Cardiac muscle cell (in vitro differentiated cells and primary cell): Measurements from ENCODE around the gene RIMOC1. TPM values are rescaled to one million over a fixed set of nuclear protein-coding genes. Genes with fewer than 3 reads are reported as not detected.

Source experiments
- DNase-seq, 2 donors: peaks; one replicate each; pipeline versions ENCODE4 v3.0.0 to v3.0.0-alpha.2; 2010 to 2017; ENCODE audit warnings: low read depth in 1 of 2, low spot score in 1 of 2
- H3K27ac ChIP-seq: fragments of 200-600 bp; sonication (generic); 2 replicates; pipeline ENCODE4 v1.5.1; 2016
- H3K27me3 ChIP-seq: fragments of 200-600 bp; sonication (generic); 2 replicates; pipeline ENCODE4 v1.6.0; 2016; ENCODE audit warnings: control low read depth
- H3K36me3 ChIP-seq: fragments of 200-600 bp; sonication (generic); 2 replicates; pipeline ENCODE4 v1.5.1; 2016; ENCODE audit warnings: control low read depth
- H3K4me1 ChIP-seq: fragments of 200-600 bp; sonication (generic); 2 replicates; pipeline ENCODE4 v1.8.1; 2017; ENCODE audit warnings: low read depth, mild to moderate bottlenecking, mixed run types
- H3K4me3 ChIP-seq: fragments of 200-600 bp; sonication (generic); 2 replicates; pipeline ENCODE4 v1.5.1; 2016; ENCODE audit warnings: mild to moderate bottlenecking
- H3K9me3 ChIP-seq: fragments of 200-600 bp; sonication (generic); 2 replicates; pipeline ENCODE4 v1.5.1; 2017; ENCODE audit warnings: low read depth, mild to moderate bottlenecking, control low read depth
- CTCF ChIP-seq: IDR thresholded peaks from 2 replicates; pipeline ENCODE4 v1.5.1; 2012; ENCODE audit warnings: low read depth, mild to moderate bottlenecking, low read length
- polyA plus RNA-seq: library from polyadenylated mRNA; unstranded; fragments of >200 nt; fragmentation: Nextera tagmentation; extraction: Ambion mirVana; gene quantifications from 2 replicates; pipeline ENCODE4 v1.2.1, GENCODE V29; 2016
- total RNA-seq: library from RNA; depleted of rRNA; stranded (reverse); fragments of >200 nt; gene quantifications from 2 replicates; pipeline ENCODE4 v1.2.3, GENCODE V29; 2016

The RIMOC1 gene
- total and polyA plus RNA-seq, 2 experiments from 2014 or later: 12.0 to 13.4 TPM

GRCh38 chr5:41875121-41875520 is 29.0 kb upstream of the RIMOC1 start:
- Histone ChIP-seq H3K36me3 (no peaks in the 10 kb centered on the region), H3K27me3 (no peaks in the 10 kb centered on the region), H3K9me3 (no peaks in the 10 kb centered on the region), H3K4me3 (no peak overlapping the region), H3K4me1 (no peaks in the 10 kb centered on the region), H3K27ac (no peak overlapping the region)
- no peak for TF ChIP-seq CTCF
- no peak for DNase-seq

- H3K27me3 ChIP-seq: no peaks in the 10 kb centered on the region
- H3K9me3 ChIP-seq: no peaks in the 10 kb centered on the region
- H3K4me1 ChIP-seq: no peaks in the 10 kb centered on the region
- no peak overlapping the region for H3K4me3 ChIP-seq
- no peak overlapping the region for H3K27ac ChIP-seq
- no peak for TF ChIP-seq CTCF
- no peaks in the 10 kb centered on the region for H3K36me3 ChIP-seq
- no peak for DNase-seq
Measured at GRCh38 chr5:41876678-41877077, 27.5 kb upstream of the RIMOC1 start.

- no peaks in the 10 kb centered on the region for H3K36me3 ChIP-seq
- H3K9me3 ChIP-seq: no peaks in the 10 kb centered on the region
- H3K4me1 ChIP-seq: no peaks in the 10 kb centered on the region
- no peak for DNase-seq
- H3K4me3 ChIP-seq: no peak overlapping the region
- TF ChIP-seq CTCF: no peak
- H3K27ac ChIP-seq: no peak overlapping the region
- H3K27me3 ChIP-seq: no peaks in the 10 kb centered on the region
Measured at GRCh38 chr5:41877408-41877807, 26.7 kb upstream of the RIMOC1 start.

- H3K4me3 ChIP-seq: no peak overlapping the region
- H3K27ac ChIP-seq: no peak overlapping the region
- H3K9me3 ChIP-seq: no peaks in the 10 kb centered on the region
- no peaks in the 10 kb centered on the region for H3K27me3 ChIP-seq
- no peak for DNase-seq
- no peak for TF ChIP-seq CTCF
- H3K4me1 ChIP-seq: no peaks in the 10 kb centered on the region
- H3K36me3 ChIP-seq: no peaks in the 10 kb centered on the region
Measured at GRCh38 chr5:41878173-41878572, 26.0 kb upstream of the RIMOC1 start.

- no peak for DNase-seq
- TF ChIP-seq CTCF: no peak
Measured at GRCh38 chr5:41878643-41879478, 25.3 kb upstream of the RIMOC1 start.

More at GRCh38 chr5:41878643-41879478, 25.3 kb upstream of the RIMOC1 start:
- no peaks in the 10 kb centered on the region for H3K4me1 ChIP-seq
- H3K9me3 ChIP-seq: no peaks in the 10 kb centered on the region
- H3K36me3 ChIP-seq: no peaks in the 10 kb centered on the region
- no peaks in the 10 kb centered on the region for H3K27me3 ChIP-seq
- H3K27ac ChIP-seq: no peak overlapping the region
- no peak overlapping the region for H3K4me3 ChIP-seq
